Measurements from ENCODE around the gene MSGN1. TPM values are rescaled to one million over a fixed set of nuclear protein-coding genes. Genes with fewer than 3 reads are reported as not detected.

Gene MSGN1
- total RNA-seq, 1 donor from 2014 or later, result 0.42 TPM

DNA sequence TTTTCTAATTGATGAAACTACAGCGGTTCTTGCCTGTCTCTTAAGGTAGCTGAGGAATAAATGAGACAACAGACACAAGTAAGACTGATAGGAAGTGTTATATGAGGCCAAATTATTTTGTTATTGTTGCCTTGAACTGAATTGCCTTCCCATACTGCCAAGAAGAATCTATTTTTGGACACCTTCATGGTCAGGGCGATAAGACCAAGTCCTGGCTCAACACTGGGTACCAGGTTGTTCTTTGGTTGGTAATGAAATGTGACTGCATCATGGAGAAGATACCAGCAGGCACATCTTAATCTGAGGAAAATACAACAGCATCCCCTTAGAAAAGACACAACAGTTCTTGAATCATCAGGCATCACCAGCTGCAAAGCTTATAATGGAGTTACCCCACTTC is 23.7 kb downstream of the MSGN1 start:
- Mint-ChIP-seq H3K36me3 (ENCODE audit: low read depth) (no peaks in the 10 kb centered on the region), H3K27ac (no peak overlapping the region), H3K27me3 (no peaks in the 10 kb centered on the region), H3K9me3 (no peaks in the 10 kb centered on the region), H3K4me1 (no peaks in the 10 kb centered on the region), H3K4me3 (no peak overlapping the region)
- intact Hi-C loops (cut with micrococcal nuclease), result no loop called here
- ATAC-seq (ENCODE audit: low read depth) (no peak), DNase-seq (no peak)
- ChIA-PET CTCF (no interaction called here), POLR2A (no interaction called here)
- TF ChIP-seq, protein P1, sequence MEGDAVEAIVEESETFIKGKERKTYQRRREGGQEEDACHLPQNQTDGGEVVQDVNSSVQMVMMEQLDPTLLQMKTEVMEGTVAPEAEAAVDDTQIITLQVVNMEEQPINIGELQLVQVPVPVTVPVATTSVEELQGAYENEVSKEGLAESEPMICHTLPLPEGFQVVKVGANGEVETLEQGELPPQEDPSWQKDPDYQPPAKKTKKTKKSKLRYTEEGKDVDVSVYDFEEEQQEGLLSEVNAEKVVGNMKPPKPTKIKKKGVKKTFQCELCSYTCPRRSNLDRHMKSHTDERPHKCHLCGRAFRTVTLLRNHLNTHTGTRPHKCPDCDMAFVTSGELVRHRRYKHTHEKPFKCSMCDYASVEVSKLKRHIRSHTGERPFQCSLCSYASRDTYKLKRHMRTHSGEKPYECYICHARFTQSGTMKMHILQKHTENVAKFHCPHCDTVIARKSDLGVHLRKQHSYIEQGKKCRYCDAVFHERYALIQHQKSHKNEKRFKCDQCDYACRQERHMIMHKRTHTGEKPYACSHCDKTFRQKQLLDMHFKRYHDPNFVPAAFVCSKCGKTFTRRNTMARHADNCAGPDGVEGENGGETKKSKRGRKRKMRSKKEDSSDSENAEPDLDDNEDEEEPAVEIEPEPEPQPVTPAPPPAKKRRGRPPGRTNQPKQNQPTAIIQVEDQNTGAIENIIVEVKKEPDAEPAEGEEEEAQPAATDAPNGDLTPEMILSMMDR (IDR thresholded peaks at IDR 0.05), result no peak

DNA sequence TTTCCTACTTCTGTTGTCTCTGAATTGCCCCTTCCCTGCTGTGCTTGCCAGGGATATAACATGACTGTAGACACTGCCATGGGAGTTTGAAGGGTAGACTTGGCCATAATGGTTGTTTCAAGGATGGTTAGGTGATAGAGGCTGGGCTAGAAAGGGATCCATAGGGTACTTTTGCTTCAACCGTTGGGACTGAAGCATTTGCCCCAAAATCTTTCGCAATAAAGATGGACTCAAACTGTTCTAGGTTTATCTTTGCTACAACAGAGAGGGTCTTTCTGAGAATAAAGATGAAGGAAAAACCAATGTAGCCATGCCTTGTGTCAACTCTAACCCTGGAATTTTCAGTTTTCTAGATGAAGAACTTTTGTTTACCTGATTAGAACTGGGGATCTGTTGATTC is 27.2 kb downstream of the MSGN1 start:
- POLR2A ChIA-PET, result no interaction called here
- H3K36me3 Mint-ChIP-seq (ENCODE audit: low read depth), result no peaks in the 10 kb centered on the region
- no peaks in the 10 kb centered on the region for H3K4me1 Mint-ChIP-seq
- H3K4me3 Mint-ChIP-seq, result no peak overlapping the region
- ATAC-seq (ENCODE audit: low read depth), result no peak
- CTCF ChIA-PET, result no interaction called here
- TF ChIP-seq, protein P1 (IDR thresholded peaks at IDR 0.05), result no peak
- no peaks in the 10 kb centered on the region for H3K27me3 Mint-ChIP-seq
- no peak overlapping the region for H3K27ac Mint-ChIP-seq
- intact Hi-C loops (cut with micrococcal nuclease), result no loop called here
- no peak for DNase-seq
- no peaks in the 10 kb centered on the region for H3K9me3 Mint-ChIP-seq

DNA sequence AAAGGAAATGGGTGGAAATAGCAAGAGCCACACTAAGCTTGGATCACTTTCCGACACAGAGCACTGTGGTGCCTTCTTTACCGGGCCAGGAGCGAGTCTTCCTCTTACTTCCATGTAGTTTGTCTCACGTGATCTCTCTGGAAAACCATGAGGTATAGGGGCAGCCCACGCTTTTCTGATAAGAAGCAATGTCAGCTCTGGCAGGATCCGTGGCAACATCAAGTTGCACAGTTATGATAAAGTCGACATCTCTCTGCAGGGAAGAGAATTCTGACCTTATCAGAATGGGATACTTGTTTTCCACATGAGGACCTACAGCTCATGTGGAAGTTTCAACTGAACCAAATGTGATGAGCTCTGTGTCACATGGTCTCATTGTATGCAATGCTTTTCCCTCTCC is 29.5 kb downstream of the MSGN1 start:
- ChIA-PET CTCF (interaction anchor here (0.8 to 2.3 kb wide), 2 partner anchors 127 to 532 kb away, joined by 3 to 11 read pairs; no protein-coding TSS in a partner anchor), POLR2A (no interaction called here)
- Mint-ChIP-seq H3K4me3 (no peak overlapping the region), H3K27ac (no peak overlapping the region), H3K4me1 (no peaks in the 10 kb centered on the region), H3K27me3 (no peaks in the 10 kb centered on the region), H3K36me3 (ENCODE audit: low read depth) (no peaks in the 10 kb centered on the region), H3K9me3 (no peaks in the 10 kb centered on the region)
- ATAC-seq (ENCODE audit: low read depth), result no peak
- TF ChIP-seq, protein P1 (IDR thresholded peaks at IDR 0.05), result no peak
- intact Hi-C loops (cut with micrococcal nuclease), result no loop called here
- no peak for DNase-seq

DNA sequence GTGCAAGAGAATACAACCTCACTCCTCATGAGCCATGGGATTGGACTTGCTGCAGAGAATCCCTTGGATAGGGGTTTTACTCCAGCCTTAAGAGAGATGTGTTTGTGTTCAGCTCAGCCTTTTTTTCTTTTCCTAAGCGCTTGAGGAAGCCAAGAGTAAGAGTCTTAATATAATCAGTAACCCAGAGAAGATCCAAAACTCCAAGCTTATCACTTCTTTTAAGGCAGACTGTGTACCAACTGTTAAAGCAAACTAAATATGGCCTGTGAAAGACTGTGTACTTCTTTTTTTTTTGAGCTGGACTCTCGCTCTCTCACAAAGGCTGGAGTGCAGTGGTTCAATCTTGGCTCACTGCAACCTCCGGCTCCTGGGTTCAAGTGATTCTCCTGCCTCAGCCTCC is 30.4 kb downstream of the MSGN1 start:
- no peak for DNase-seq
- no peaks in the 10 kb centered on the region for H3K36me3 Mint-ChIP-seq (ENCODE audit: low read depth)
- no peak overlapping the region for H3K4me3 Mint-ChIP-seq
- peaks cover 1% of the 10 kb centered on the region for H3K4me1 Mint-ChIP-seq
- H3K27me3 Mint-ChIP-seq, result no peaks in the 10 kb centered on the region
- TF ChIP-seq, protein P1 (IDR thresholded peaks at IDR 0.05), result no peak
- intact Hi-C loops (cut with micrococcal nuclease), result no loop called here
- no peaks in the 10 kb centered on the region for H3K9me3 Mint-ChIP-seq
- H3K27ac Mint-ChIP-seq, result no peak overlapping the region
- POLR2A ChIA-PET, result interaction anchor here (0.7 kb wide), 1 partner anchor 93 kb away, joined by 3 read pairs; the partner anchor contains the start of genes GEN1 and SMC6
- CTCF ChIA-PET, result interaction anchor here (0.8 to 2.3 kb wide), 2 partner anchors 128 to 531 kb away, joined by 3 to 11 read pairs; no protein-coding TSS in a partner anchor
- no peak for ATAC-seq (ENCODE audit: low read depth)

DNA sequence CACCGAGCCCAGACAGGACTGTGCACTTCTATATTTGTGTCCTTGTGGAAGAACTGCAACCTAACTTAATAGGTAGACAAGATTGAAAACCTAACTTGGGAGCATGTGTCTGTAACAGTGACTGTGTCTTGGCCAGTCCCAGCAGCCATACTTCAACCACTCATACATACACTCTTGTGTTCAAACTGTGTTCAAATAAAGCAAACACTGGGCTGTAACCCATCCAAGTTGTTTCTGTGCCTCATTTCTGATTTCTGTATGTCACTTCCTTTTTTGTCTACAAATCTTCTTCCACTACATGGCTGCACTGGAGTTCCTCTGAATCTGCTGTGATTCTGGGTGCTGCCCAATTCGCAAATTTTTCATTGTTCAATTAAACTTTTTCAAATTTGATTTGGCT is 31.0 kb downstream of the MSGN1 start:
- Mint-ChIP-seq H3K4me3 (no peak overlapping the region), H3K27ac (no peak overlapping the region), H3K27me3 (no peaks in the 10 kb centered on the region), H3K36me3 (ENCODE audit: low read depth) (no peaks in the 10 kb centered on the region), H3K4me1 (peaks cover 4% of the 10 kb centered on the region), H3K9me3 (no peaks in the 10 kb centered on the region)
- ChIA-PET CTCF (interaction anchor here (2.3 kb wide), 1 partner anchor 128 kb away, joined by 11 read pairs; no protein-coding TSS in a partner anchor), POLR2A (no interaction called here)
- intact Hi-C loops (cut with micrococcal nuclease), result no loop called here
- DNase-seq (no peak), ATAC-seq (ENCODE audit: low read depth) (no peak)
- TF ChIP-seq, protein P1 (IDR thresholded peaks at IDR 0.05), result no peak

Measured in activated B cell treated with CpG ODN at 0.5 μM for 24 hours (primary cell).